Activated T-helper 1 cell treated with Interleukin-2 at 50 U/mL for 16 hours (primary cell): ENCODE measurements around the gene DSCAM.

ENCODE experiments used
- DNase-seq: peaks from one replicate; pipeline ENCODE4 v3.0.0-alpha.2; 2020; ENCODE audit warnings: low read depth

DSCAM gene

GRCh38 chr21:40704141-40704540 is 142.8 kb downstream of the DSCAM start:
- no peak for DNase-seq

- DNase-seq, result no peak
Observed at GRCh38 chr21:40699366-40699765, 147.6 kb downstream of the DSCAM start.

DNA sequence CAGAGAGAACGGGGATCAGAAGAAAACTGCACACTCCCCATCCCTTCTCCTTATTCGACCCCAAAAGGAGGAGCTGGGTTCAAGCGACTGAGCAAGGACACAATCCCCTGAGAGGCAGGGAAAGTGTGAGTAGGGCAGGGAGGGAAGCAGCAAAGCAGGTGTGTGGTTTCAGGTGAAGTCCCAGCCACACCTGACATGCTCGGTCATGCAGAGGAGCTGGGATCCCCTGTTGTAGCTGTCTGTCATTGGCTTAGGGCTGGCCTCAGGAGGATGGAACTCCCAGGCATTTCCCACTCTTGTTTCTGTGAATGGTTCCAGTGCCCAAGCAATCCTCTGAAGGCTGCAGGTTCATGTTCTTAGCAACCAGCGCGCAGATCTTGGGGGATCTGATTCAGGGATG is 150.7 kb downstream of the DSCAM start:
- DNase-seq, result no peak

- DNase-seq, result no peak
Observed at GRCh38 chr21:40689840-40690360, 157.1 kb downstream of the DSCAM start.

DNA sequence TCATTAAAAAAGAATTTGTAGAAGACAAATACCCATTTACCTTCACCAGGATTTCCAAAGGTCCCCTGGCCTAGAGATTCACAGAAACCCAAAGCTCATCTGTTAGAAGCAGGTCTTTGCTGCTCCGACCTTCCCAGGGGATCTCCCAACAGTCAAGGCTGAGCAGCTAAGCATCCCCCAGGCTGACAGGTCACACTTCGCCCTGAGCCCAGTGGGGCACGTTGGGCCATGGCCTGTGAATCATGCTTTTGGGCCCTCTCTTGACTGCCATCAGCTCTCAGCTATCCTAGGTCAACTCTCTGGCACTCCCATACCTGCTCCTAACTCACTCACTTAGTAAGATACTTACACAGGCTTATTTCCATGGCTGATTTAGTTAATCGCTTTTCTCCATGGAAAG is 157.7 kb downstream of the DSCAM start:
- no peak for DNase-seq

- DNase-seq, result no peak
Observed at GRCh38 chr21:40688106-40688864, 158.7 kb downstream of the DSCAM start.

DNA sequence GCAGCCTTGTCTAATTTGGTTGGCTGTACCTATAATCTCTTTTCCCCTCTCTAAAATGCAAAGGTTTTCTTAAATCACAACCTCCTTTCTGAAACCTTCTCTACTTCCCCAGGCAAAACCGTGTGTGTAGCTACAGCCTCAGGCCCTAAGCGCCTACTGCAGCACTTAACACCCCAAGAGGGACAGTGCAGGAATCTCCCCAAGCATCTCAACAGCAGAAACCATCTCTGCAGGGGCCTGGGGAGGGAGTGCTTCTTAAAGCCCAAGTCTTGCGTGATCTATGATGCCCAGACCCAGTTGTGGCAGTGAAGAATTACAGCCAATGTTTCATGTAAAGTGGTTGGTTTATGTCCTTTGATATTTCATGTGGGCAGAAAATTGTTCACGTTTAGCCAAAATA is 159.3 kb downstream of the DSCAM start:
- no peak for DNase-seq

- DNase-seq, result no peak
Observed at GRCh38 chr21:40686526-40686925, 160.4 kb downstream of the DSCAM start.

GRCh38 chr21:40685141-40685540 is 161.8 kb downstream of the DSCAM start:
- no peak for DNase-seq

GRCh38 chr21:40684726-40685125 is 162.2 kb downstream of the DSCAM start:
- no peak for DNase-seq

DNA sequence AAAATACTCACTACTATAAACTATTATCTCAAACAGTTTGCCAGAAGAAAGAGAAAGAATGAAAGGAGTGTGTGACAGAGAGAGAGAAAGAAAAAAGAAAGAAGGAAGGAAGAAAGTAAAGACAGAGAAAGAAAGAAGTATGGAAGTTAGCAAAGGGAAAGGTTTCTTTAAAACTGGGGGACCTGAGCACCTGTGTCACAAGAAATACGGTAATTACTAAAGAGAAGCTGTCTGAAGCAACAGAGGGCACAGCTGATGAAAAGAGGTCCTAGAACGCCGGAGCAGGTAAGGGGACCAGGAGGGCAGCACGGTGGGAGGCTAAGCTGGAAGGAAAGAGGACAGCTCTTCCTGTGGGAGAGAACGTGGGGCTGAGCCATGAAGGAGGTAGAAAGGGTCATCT is 163.6 kb downstream of the DSCAM start:
- DNase-seq, result no peak

DNA sequence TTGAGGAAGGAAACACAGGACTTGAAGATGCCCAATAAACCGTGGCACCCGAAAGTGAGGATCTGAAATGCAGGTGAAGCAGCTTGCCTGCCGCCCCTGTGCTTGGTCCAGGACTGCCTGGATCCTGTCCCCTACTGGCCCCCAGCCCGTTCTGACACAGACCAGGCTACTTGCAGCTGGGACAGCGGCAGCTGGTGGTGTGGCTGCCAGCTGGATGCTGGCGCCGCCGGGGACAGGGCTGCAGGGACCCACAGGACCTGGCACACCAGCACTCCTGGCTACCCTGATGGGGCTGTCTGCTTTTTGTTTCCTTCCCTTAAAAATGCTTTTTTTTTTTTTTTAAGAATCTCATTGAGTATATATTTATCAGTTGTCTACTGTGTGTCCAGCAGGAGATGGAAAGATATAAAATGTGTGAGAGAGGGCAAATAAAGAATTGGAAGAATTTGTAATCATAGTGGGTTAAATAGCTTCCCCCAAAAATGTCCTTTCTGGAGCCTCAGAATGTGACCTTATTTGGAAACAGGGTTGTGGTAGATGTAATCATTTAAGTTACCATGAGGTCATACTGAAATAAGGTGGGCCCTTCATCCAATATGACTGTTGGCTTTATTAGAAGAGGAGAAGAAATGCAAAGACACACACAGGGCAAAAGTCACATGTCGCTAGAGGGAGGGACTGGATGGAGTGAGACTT is 165.6 kb downstream of the DSCAM start:
- no peak for DNase-seq

- DNase-seq, result no peak
Observed at GRCh38 chr21:40680311-40680710, 166.6 kb downstream of the DSCAM start.

DNA sequence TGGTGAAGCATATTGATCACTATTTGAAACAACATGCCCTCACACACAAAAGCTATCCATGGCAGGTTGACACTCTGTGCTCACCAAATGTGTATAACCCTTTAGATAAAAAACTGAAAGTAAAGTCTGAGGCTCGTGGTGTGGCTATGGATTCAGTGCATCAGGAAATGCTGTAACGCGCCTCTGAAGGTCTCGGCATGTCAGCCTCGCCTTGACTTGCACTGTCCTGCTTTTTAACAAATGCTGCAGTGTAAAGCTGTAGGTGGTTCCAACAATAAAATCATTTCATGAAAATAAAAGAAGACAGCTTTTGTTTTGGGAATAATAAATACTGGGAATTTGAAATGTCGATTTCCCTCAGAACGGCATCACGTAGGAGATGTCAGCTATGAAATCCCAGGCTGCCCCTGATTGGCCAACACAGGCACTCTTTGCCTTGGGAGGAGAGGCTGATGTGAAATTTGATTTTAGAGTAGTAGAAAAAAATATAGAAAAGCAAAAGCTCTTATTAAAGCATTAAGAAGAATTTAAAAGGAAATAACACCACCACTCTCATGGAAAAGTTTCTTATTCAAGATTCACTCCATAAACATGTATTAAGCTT is 168.2 kb downstream of the DSCAM start:
- no peak for DNase-seq

DNA sequence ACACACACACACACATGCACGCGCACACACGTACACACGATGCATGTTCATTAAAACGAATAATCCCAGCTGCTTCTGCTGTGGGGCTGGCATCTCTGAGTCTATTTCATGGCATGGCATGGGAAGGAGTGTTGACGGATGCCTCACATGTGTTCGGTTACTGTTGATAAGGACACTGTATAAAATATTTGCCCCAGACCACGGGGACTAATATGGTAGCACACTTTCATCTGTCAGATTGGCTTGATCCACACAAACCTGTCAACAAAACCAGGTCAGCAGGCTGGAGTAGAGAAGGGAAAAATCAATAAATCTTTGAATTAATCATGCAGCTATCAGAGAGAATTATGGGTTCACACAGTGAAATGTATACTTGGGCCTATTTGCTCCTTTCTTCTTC is 171.9 kb downstream of the DSCAM start:
- no peak for DNase-seq

DNA sequence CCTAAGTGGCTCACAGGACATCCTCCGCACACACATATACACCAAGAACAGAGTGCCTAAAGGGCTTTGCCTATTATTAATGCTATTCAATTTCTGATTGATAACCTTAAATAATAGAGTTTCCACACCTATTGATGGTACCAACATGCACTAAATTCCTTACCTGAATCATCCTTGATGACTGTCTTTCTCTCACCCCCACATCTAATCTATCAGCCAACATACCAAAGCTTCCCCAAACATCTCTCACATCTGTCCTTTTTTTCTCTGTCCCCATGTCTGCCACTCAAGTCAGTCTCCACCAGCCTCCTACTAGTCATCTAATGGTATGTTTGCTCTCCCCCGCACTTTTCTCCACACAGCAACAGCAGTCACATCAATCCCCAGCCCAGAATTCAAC is 174.4 kb downstream of the DSCAM start:
- no peak for DNase-seq

DNA sequence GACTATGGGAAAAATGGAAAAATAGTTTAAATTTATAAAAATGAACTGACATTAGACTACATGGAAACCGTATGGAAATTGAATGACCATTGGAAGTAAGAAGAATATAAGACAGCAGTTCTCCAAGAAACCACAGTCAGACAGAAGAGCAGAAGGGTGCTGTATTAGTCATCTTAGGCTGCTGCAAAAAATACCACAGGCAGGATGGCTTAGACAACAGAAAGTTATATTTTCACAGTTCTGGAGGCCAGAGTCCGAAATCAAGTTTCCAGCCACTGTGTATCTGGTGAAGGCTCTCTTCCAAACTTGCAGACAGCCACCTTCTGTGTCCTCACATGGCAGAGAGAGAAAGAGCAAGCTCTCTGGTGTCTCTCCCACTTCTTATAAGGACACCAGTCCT is 175.2 kb downstream of the DSCAM start:
- no peak for DNase-seq

DNA sequence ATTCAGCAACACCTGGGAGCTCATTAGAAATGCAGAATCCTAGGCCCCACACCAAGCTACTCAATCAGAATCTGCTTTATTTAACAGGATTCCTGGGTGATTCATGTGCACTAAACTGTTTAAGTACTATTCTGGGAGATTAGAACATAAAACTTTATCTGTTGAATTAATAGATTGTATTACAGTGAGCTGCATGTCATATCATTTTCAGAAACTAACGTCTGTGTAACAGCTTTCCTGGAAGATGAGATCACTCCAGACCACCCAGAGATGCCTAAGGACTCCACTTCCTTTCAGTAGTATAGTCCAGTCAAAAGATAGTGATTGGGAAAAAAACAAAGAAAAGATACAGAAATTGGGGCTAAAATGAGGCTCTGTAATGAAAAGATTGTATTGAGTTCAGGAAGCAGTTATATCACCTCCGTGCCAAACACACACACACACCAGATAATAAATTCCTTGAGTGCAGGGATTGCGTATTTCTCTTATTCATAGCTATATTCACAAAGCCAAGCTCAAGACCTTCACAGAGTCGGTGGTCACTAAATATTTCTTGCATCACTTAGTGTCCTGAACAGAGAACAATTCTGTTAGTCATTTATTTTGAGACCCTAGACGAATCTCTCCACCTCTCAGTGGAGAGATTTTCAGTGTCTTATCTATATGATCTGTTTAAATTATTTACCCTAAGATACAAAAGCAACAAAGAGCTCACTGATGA is 178.2 kb downstream of the DSCAM start:
- no peak for DNase-seq

DNA sequence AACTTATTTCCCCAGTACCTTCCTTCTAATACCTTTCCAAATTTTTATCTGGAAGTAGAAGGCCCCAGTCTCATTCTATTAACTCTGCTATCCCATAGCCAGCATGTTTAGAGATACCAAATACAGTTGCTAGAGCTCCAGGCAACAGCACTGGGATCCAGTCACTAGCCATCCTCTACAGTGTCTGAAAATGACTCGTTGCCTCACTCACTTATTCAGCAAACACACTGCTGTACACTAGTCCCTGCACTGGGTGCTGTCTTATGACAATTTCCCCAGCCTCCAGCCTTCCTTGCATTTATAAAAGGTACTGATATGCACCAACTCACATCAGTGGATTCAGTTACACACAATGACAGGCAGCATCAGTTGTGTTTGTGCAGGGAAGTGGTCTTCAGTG is 179.0 kb downstream of the DSCAM start:
- no peak for DNase-seq

DNA sequence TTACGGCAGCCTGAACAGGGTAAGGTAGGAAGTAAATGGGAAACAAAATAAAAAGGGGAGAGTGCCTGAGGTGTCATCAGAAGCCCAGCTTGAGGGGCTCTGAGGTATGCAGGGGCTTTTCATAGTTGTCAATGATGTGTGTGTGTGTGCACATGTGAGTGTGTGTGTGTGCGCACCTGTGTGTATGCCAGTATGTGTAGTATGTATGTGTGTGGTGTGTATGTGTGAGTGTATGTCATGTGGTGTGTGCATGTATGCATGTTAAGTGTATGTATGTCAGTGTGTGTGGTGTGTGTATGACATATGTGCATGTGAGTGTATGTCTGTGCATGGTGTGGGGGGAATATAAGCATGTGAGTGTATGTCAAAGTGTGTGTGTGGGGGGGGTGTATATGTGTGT is 184.1 kb downstream of the DSCAM start:
- DNase-seq, result no peak

DNA sequence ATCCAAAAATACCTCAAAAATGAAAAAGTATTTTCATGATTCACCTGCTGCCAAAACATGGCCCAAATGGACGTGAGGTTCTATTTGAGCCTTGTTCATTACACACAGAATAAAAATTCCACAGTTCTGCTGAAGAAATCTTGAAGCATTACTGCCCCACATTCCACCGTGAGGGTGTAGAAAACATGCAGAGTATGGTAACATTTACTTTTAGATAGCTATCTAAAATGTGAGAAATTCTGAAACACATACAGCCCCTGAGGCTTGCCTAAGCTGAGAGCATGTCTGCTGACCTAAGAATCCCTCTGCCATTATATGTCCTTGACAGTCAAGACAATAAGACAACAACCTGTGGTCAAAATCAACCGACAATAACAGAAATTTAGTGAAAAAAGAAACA is 186.5 kb downstream of the DSCAM start:
- no peak for DNase-seq

DNA sequence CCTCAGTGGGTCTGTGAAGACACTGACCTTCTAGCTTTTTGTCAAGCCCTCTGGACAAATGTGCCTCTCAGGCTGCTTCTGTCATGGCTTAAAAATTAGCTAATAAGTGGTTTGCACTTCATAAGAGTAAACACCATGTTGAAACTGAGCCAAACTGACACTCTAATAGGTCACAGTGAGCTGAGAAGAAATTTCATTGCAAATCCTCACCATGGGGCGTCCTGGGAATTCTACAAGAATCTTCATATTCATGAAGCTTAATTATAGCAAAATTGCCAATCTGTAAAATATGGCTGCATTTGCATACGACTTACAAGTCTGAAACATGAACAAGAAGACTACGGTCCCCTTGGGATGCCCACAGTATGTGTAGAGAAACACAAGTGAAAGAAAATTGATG is 188.6 kb downstream of the DSCAM start:
- DNase-seq, result no peak

- DNase-seq, result no peak
Observed at GRCh38 chr21:40652436-40652835, 194.5 kb downstream of the DSCAM start.
